NCI-H187 (cell line): Measurements from ENCODE around the gene NEK1.

Experiments
- DNase-seq, 2 experiments: peaks; one replicate each; lab custom pipeline; 2025; lab: John Stamatoyannopoulos, UW

Gene NEK1

GRCh38 chr4:169420291-169420690 lies 192.1 kb downstream of the NEK1 start:
- no peak for DNase-seq

GRCh38 chr4:169418846-169419245 lies 193.5 kb downstream of the NEK1 start:
- no peak for DNase-seq

GRCh38 chr4:169417629-169418282 lies 194.6 kb downstream of the NEK1 start:
- no peak for DNase-seq

GRCh38 chr4:169416997-169417396 lies 195.4 kb downstream of the NEK1 start:
- DNase-seq, result no peak

- no peak for DNase-seq
Measured at GRCh38 chr4:169416461-169416860, 195.9 kb downstream of the NEK1 start.

GRCh38 chr4:169414913-169415312 lies 197.5 kb downstream of the NEK1 start:
- no peak for DNase-seq

GRCh38 chr4:169412046-169412445 lies 200.3 kb downstream of the NEK1 start:
- DNase-seq, result no peak

- no peak for DNase-seq
Measured at GRCh38 chr4:169410839-169411770, 201.3 kb downstream of the NEK1 start.

- DNase-seq, result no peak
Measured at GRCh38 chr4:169407217-169407845, 205.1 kb downstream of the NEK1 start.

- DNase-seq, result no peak
Measured at GRCh38 chr4:169404960-169405359, 207.4 kb downstream of the NEK1 start.

- no peak for DNase-seq
Measured at GRCh38 chr4:169400832-169401231, 211.6 kb downstream of the NEK1 start.

GRCh38 chr4:169399976-169400767 lies 212.2 kb downstream of the NEK1 start:
- no peak for DNase-seq

GRCh38 chr4:169398316-169398715 lies 214.1 kb downstream of the NEK1 start:
- no peak for DNase-seq

- peak; percentile 17 to 42 for DNase-seq
Measured at GRCh38 chr4:169397762-169398161, 214.6 kb downstream of the NEK1 start.

- DNase-seq, result no peak
Measured at GRCh38 chr4:169385376-169385775, 227.0 kb downstream of the NEK1 start.

- no peak for DNase-seq
Measured at GRCh38 chr4:169384779-169385178, 227.6 kb downstream of the NEK1 start.

GRCh38 chr4:169383724-169384123 lies 228.7 kb downstream of the NEK1 start:
- DNase-seq, result no peak

- no peak for DNase-seq
Measured at GRCh38 chr4:169379688-169380087, 232.7 kb downstream of the NEK1 start.

GRCh38 chr4:169377367-169377766 lies 235.0 kb downstream of the NEK1 start:
- DNase-seq, result no peak

- DNase-seq, result no peak
Measured at GRCh38 chr4:169376421-169376820, 236.0 kb downstream of the NEK1 start.

GRCh38 chr4:169372791-169373190 lies 239.6 kb downstream of the NEK1 start:
- no peak for DNase-seq

GRCh38 chr4:169369634-169370033 lies 242.7 kb downstream of the NEK1 start:
- no peak for DNase-seq
